LNCAP (cell line): ENCODE results near the gene SULT1C3.

Experiments
- TF ChIP-seq, protein P1 (sequence below): fragments of 450-650 bp; IDR thresholded peaks from 2 replicates; pipeline ENCODE4 v1.5.1; 2017; ENCODE audit warnings: mild to moderate bottlenecking

The SULT1C3 gene

DNA sequence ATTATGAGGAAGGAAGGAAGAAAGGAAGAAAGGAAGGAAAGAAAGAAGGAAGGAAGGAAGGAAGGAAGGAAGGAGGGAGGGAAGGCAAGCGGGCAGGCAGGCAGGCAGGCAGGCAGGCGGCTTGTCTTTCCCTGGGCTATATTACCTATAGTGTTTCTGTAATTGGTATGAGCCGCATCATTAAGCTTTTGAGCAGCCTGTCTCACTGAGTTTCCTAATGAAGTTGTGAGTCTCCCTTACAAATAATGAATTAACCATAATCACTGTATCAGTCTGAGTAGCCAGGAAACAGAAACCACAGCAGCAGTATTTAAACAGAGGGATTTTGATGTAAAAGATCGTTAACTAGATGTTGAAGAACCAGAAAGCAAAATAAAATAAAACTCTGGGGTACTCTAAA lies 11.8 kb upstream of the SULT1C3 start:
- TF ChIP-seq, protein P1, sequence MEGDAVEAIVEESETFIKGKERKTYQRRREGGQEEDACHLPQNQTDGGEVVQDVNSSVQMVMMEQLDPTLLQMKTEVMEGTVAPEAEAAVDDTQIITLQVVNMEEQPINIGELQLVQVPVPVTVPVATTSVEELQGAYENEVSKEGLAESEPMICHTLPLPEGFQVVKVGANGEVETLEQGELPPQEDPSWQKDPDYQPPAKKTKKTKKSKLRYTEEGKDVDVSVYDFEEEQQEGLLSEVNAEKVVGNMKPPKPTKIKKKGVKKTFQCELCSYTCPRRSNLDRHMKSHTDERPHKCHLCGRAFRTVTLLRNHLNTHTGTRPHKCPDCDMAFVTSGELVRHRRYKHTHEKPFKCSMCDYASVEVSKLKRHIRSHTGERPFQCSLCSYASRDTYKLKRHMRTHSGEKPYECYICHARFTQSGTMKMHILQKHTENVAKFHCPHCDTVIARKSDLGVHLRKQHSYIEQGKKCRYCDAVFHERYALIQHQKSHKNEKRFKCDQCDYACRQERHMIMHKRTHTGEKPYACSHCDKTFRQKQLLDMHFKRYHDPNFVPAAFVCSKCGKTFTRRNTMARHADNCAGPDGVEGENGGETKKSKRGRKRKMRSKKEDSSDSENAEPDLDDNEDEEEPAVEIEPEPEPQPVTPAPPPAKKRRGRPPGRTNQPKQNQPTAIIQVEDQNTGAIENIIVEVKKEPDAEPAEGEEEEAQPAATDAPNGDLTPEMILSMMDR = no peak

DNA sequence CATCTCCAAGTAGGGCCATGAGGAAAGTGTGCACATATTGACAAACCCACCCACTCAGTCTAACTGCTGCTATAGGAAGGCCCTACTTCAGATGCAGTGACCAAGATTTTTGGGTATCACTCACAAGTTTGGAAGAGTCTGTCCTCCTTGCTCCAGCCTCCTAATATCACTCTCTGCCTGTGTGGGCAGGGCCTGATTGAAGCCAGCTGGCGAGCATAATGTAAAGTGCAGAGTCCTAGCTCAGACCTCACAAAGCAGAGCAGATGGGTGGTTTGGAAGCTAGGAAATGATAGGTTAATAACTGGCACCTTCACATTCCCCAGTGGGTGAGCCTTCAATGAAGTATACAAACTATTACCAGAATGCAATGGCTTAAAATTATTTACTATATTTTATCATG lies 11.2 kb upstream of the SULT1C3 start:
- TF ChIP-seq, protein P1 = no peak

GRCh38 chr2:108229875-108230274 lies 9.9 kb upstream of the SULT1C3 start:
- TF ChIP-seq, protein P1 = no peak

GRCh38 chr2:108235577-108235976 lies 4.2 kb upstream of the SULT1C3 start:
- TF ChIP-seq, protein P1 = no peak

- TF ChIP-seq, protein P1 = no peak
These were observed 3.0 kb upstream of the SULT1C3 start for GRCh38 chr2:108236676-108237335.

- TF ChIP-seq, protein P1 = no peak
These were observed 1.2 kb downstream of the SULT1C3 start for GRCh38 chr2:108240966-108241365.

GRCh38 chr2:108243566-108243965 lies 3.8 kb downstream of the SULT1C3 start:
- TF ChIP-seq, protein P1 = no peak
